Measurements from ENCODE around the gene GLI3.

GLI3 gene

GRCh38 chr7:42099470-42100155 lies 137.4 kb downstream of the GLI3 start:
- DNase-seq: no peak

- no peak for DNase-seq
Measured at GRCh38 chr7:42099066-42099465, 137.9 kb downstream of the GLI3 start.

DNA sequence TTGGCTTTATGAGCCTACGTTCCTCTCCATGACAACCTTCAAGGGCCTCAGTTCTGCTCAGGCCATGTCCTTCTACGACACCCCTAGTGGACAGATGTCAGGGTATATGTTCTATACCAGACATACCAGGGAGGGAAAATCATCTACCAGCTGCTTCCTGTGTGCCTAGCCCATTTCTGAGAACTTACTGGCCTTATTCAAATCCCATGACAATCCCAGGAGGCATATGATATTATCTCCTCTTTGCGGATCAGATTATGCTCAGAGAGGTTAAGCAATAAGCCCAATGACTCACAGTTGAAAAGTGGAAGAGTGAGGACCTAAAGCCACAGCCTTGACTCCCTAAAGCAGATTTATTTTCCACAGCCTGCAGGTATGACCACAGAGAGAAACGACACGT lies 139.3 kb downstream of the GLI3 start:
- no peak for DNase-seq

DNA sequence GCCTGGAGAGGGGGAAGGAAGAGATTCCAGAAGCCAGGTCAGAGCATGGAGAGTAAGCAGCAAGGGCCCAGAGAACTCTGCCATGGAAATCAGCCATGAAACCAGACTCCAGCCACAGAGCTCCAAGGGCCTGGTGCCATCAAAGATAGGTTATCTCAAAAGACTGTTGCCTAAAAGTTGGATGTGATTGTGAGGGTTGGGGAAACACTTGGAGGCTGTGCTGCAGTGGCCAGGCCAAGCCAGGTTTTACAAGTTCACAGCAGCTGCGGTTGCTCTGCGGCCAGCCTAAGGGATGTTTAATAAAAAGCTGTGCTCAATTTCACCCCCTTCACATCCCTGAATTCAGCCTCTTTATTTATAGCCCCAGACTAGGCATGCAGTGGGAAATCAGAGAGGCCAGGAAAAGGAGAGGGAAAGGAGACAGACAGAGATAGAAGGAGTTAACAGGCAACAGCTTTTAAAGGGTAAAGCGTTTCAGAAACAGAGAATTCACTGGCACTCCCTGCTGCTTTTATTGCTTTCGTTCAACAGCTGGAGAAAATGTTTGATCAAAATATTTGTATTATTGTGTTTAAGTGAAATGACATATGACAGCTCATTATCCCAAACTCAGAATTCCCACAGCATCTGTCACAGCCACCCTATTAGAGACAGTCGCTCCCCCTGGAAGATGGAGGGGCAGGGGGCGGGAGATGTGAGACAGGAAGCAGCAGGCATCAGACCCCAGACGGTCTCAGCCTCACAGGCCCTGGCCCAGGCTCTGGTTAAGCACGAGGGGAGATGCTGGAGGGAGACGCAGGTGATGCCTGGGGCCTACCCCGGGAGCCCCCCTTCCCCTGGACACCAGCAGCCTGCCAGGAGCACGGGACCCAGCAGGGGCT lies 140.1 kb downstream of the GLI3 start:
- DNase-seq: no peak

DNA sequence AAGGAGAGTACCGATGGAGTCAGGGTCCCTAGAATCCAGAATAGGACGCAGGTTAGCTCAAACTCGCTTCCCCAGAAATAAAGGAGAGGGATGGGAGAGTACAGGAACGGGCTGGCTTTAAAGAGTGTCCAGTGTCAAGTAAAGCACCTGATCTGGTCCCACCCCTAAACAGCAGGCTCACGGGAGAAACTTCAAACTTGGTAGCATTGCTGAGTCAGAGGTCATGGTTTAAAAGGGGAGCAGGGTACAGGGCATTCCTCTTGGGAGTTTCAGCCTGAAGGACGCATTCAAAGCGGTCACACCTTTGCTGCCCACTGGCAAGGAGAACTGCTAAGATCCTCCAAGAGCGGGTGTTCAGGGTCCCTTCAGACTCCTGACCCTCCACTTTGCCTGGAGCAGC lies 140.7 kb downstream of the GLI3 start:
- DNase-seq: no peak

- no peak for DNase-seq
Measured at GRCh38 chr7:42095791-42096190, 141.2 kb downstream of the GLI3 start.

DNA sequence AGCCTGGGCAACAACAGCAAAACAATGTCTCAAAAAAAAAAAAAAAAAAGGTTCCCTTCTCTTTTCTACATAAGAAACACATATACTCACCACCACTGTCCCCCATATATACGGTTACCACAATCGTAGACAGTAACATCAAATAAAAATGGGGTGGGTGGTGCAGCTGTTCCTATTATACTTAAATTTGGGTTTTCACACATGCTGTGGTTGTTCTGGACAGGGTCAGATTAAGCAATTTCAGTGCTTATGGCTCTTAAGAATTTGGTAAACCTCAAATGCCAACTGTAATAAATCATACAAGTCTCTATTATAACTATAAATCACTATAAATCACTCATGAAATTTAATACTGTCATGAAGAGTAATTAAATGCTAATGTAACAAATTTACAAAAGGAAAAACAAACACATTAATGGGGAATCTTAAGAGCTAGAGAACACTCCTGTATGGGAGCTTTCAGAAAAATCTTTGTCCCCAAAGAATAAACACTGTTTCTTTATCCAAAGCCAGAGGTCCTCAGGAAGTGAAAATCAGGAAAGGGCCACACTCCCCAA lies 143.6 kb downstream of the GLI3 start:
- DNase-seq: no peak

DNA sequence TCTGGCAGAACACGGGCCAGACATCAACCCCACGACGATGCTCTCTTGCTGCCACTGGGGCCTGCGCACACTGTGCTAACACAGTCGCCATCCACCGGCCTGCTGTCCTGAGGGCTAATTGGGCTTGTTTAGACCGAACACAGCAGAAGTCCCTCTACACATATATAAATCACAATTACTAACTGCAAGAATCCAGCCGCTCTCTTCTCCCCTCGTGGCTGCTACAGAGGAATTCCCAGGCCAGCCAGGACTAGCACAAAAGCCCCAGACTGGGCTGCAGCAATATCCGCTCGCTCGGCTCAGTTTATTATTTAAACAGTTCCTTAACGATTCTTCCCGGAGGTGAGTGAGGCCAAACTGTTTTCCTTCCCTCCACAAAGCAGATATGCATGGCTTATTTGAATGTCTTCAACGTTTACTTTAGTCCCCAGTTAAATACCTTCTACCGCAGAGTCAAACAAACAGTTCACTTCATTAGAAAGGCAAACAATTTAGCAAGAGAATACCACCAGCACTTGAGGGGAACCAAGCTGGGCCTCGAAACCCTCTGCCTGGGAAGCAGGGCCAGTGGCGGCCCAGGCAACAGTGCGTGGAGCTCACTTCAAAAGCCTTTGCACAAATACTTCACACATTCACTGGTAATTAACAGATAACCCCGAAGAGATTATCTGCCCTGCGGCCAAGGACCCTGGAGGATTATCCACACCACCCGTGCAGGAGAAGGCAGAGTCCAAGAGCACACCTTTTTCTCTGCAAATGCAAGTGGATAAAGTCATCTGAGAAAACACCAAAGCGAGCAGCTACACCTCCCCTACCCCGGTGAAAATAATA lies 145.3 kb downstream of the GLI3 start:
- no peak for DNase-seq

- no peak for DNase-seq
Measured at GRCh38 chr7:42090806-42091205, 146.2 kb downstream of the GLI3 start.

DNA sequence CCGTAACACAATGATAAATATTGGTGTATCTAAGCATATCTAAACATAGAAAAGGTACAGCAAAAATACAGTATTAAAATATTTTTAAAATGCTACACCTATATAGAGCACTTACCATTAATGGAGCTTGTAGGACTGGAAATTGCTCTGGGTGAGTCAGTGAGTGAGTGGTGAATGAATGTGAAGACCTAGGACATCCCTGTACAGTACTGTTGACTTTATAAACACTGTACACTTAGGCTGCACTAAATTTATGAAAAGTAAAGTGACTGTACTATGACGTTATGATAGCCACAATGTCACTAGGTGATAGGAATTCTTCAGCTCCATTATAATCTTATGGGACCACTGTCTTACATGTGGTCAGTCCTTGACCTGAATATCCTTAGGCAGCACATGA lies 147.0 kb downstream of the GLI3 start:
- no peak for DNase-seq

GRCh38 chr7:42087616-42088015 lies 149.4 kb downstream of the GLI3 start:
- no peak for DNase-seq

GRCh38 chr7:42085531-42085930 lies 151.5 kb downstream of the GLI3 start:
- DNase-seq: no peak

GRCh38 chr7:42084263-42084662 lies 152.7 kb downstream of the GLI3 start:
- no peak for DNase-seq

- DNase-seq: no peak
Measured at GRCh38 chr7:42083284-42083683, 153.7 kb downstream of the GLI3 start.

DNA sequence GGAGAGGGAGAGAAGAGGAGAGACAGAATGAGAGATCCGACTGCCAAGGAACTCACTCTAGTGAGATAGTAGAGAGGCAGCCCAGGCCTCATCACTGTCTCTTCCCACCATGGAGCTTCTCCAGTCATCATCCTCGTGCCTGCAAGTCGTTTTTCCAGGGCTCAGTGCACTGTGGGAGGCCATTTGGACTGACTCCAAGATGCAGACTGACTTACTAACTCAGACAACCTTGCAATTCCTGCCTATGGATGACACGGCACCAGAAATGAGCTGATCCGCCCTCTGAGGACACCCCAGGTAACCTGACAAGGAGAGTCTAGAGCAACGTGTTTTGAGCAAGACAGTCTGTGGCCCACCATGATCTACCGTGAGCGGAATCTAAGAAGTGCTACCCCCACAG lies 154.9 kb downstream of the GLI3 start:
- no peak for DNase-seq

DNA sequence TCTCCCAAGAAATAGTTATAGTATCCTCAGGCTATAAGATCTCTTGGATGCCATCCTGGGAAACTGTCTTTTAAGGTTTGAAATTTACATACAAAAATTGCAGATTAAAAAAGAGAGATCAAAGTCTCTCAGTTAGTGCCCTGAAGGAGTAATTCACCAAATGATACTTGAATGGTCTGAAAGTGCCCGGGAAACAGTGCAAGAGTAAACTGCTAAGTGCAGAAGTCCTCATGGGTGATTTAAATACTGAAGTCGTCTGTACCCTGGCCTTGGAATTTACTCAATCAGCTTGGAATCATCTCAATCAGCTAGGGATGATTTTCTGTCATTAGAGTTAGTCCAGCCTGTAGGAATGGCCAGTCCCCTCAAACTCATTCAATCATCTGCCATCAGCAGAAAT lies 155.3 kb downstream of the GLI3 start:
- DNase-seq: no peak

GRCh38 chr7:42080841-42081586 lies 156.0 kb downstream of the GLI3 start:
- DNase-seq: no peak

DNA sequence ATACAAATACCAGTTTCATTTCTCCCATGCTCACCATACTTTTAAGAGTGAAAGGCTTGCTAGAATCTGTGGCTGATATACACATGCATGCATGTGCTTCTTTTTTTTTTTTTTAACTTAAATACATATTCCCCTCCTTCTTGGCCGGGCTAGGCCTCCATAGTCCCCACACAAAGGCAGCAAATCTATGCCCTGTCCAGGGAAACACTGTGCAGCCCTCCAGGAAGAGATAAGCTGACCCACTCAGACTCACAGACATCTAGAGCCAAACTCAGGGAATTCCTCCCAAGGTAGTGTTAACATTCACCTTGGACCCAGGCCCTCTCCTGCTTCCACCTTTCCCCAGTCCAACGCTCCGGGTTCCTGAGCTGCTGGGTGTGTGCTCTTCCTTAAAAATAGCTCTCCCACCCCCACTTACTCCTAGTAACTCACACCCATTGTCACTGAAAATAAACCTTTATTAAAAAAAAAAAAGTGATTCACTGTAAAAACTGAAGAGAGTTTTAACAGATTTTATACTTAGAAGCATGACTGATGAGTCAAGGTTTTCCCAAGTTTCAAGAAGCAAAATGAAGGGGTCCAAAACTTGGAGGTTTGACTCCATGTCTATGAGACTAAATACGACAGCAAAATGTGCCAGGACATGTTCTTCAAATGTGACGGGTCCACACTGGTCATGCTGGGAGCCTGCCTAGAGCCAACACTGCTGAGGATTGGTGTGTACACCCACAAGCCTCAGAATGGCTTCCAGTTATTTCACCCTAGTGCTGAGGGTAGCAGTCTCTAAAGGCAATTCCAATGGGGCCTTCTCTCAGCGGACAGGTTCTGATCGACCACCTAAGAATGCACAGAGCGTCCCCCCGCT lies 159.5 kb downstream of the GLI3 start:
- DNase-seq: no peak

DNA sequence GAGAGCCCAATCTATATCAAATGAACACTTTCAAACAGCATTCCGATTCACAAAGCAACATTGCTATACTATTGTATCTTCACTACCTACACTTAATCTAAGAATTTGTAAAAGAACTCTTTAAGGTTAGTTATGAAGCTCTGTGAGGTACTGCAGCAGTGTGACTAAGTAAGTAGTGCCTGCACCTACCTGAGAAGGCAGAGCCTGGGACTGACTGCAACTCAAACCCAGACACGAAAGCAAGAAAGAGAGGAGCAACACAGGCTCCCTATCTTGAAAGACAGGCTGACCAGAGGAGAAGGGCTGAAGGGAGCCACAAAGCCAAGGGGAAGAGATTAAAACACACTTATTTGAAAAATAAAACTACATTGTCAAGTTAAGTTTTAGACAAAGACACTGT lies 160.1 kb downstream of the GLI3 start:
- DNase-seq: no peak

GRCh38 chr7:42075418-42075817 lies 161.6 kb downstream of the GLI3 start:
- no peak for DNase-seq

GRCh38 chr7:42074076-42074475 lies 162.9 kb downstream of the GLI3 start:
- DNase-seq: no peak

Data from stimulated activated CD4-positive, alpha-beta T cell treated with anti-CD3 and anti-CD28 coated beads, Interleukin-4, amount 100 ng/mL, for 4 hours (primary cell).